Left ventricle myocardium inferior (tissue), 1 donor: Measurements from ENCODE around the gene GLIPR1L2. TPM values are rescaled to one million over a fixed set of nuclear protein-coding genes. Genes with fewer than 3 reads are reported as not detected.
"Not testable (repeated sequence)": the region's sequence is repeated elsewhere in the genome, so short reads cannot be mapped to it uniquely, and the experiment has no call there.

Source experiments
- DNase-seq: peaks from one replicate; pipeline ENCODE4 v3.0.0-alpha.2; 2020
- H3K27ac ChIP-seq: fragments of 200-600 bp; replicated peaks from 2 replicates; pipeline ENCODE4 v1.8.0; 2021
- H3K27me3 ChIP-seq: fragments of 200-600 bp; 2 replicates; pipeline ENCODE4 v1.8.0; 2021; ENCODE audit warnings: low read depth
- H3K36me3 ChIP-seq: fragments of 200-600 bp; 2 replicates; pipeline ENCODE4 v1.8.0; 2021
- H3K4me1 ChIP-seq: fragments of 200-600 bp; 2 replicates; pipeline ENCODE4 v1.8.0; 2021
- H3K4me3 ChIP-seq: fragments of 200-600 bp; 2 replicates; pipeline ENCODE4 v1.8.0; 2021; ENCODE audit warnings: mild to moderate bottlenecking, moderate library complexity
- H3K9me3 ChIP-seq: fragments of 200-600 bp; replicated peaks from 2 replicates; pipeline ENCODE4 v1.8.0; 2021
- intact Hi-C: fragments of 100-400 bp; cut with micrococcal nuclease; formaldehyde crosslinking; loops from one replicate; pipeline ENCODE4 v1.11.0; 2022
- total RNA-seq: library from RNA; stranded (reverse); fragmentation: NEBNext Ultra II Directional; extraction: Animal tissue kit (Norgen Biotek cat#: 25700); gene quantifications from one replicate; pipeline ENCODE4 v1.2.1, GENCODE V29; 2021
- TF ChIP-seq, protein P1 (sequence below): fragments of 200-600 bp; IDR thresholded peaks from 2 replicates; pipeline ENCODE4 v1.8.0; 2021; ENCODE audit warnings: antibody characterized with exemption, mild to moderate bottlenecking, borderline replicate concordance
- donor health status: DM: no; HTN: yes; CAD: no; lungs with severe emphysema.

Gene GLIPR1L2
- total RNA-seq, 1 donor from 2014 or later = 1.5 TPM

DNA sequence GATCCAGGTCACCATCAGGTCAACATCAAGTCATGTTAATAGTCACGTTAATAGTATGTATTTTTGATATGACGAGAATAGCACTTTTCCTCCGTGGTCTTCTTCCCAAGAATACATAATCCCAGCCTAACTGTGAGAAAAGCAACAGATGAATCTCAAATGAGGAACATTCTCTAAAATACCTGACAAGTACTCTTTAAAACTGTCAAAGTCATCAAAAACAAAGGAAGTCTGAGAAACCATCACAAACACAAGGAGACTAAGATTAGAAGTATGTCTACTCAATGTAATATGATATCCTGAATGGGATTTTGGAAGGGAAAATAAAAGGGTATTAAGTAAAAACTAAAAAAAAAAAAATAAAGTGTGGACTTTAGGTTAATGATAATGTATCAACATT lies 52.8 kb downstream of the GLIPR1L2 start:
- Histone ChIP-seq H3K27me3 (no peaks in the 10 kb centered on the region), H3K4me3 (no peak overlapping the region), H3K36me3 (no peaks in the 10 kb centered on the region), H3K27ac (no peak overlapping the region), H3K4me1 (no peaks in the 10 kb centered on the region), H3K9me3 (peaks cover 9% of the 10 kb centered on the region)
- intact Hi-C loops = no loop called here
- no peak for DNase-seq
- TF ChIP-seq, protein P1, sequence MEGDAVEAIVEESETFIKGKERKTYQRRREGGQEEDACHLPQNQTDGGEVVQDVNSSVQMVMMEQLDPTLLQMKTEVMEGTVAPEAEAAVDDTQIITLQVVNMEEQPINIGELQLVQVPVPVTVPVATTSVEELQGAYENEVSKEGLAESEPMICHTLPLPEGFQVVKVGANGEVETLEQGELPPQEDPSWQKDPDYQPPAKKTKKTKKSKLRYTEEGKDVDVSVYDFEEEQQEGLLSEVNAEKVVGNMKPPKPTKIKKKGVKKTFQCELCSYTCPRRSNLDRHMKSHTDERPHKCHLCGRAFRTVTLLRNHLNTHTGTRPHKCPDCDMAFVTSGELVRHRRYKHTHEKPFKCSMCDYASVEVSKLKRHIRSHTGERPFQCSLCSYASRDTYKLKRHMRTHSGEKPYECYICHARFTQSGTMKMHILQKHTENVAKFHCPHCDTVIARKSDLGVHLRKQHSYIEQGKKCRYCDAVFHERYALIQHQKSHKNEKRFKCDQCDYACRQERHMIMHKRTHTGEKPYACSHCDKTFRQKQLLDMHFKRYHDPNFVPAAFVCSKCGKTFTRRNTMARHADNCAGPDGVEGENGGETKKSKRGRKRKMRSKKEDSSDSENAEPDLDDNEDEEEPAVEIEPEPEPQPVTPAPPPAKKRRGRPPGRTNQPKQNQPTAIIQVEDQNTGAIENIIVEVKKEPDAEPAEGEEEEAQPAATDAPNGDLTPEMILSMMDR = no peak

DNA sequence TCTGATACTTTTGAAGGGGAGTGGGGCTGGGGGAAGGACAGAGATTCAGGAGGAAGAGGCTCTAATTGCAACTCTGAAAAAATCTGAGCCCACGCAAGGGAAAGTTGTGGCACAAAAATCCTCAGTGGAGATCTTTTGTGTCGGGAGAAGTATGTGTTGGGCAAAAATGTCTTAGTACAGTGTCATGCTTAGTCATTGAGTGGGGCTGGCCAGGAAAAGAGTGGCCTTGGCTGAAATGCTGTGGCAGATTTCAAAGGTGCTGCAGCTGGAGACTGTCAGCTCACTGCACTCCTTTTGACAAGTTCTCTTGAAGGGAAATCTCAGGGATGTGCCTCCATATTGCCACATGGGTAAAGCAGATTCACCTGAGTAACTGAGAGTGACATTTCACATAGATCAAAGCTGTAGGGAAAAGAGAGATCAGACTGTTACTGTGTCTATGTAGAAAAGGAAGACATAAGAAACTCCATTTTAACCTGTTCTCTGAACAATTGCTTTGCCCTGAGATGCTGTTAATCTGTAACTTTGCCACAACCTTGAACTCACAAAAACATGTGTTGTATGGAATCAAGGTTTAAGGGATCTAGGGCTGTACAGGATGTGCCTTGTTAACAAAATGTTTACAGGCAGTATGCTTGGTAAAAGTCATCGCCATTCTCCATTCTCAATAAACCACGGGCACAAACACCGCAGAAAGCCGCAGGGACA lies 53.7 kb downstream of the GLIPR1L2 start:
- no peaks in the 10 kb centered on the region for H3K27me3 ChIP-seq
- H3K9me3 ChIP-seq = peaks cover 9% of the 10 kb centered on the region
- TF ChIP-seq, protein P1 = no peak
- H3K27ac ChIP-seq = no peak overlapping the region
- H3K36me3 ChIP-seq = no peaks in the 10 kb centered on the region
- H3K4me1 ChIP-seq = no peaks in the 10 kb centered on the region
- intact Hi-C loops = no loop called here
- no peak for DNase-seq
- no peak overlapping the region for H3K4me3 ChIP-seq

DNA sequence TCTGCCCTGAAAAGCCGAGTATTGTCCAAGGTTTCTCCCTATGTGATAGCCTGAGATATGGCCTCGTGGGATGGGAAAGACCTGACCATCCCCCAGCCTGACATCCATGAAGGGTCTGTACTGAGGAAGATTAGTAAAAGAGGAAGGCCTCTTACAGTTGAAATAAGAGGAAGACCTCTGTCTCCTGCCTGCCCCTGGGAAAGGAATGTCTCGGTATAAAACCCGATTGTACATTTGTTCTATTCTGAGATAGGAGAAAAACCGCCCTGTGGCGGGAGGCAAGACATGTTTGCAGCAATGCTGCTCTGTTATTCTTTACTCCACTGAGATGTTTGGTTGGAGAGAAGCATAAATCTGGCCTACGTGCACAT lies 54.2 kb downstream of the GLIPR1L2 start:
- H3K27ac ChIP-seq, H3K4me1 ChIP-seq, H3K4me3 ChIP-seq, DNase-seq, H3K36me3 ChIP-seq, H3K9me3 ChIP-seq, H3K27me3 ChIP-seq, intact Hi-C loops: not testable (repeated sequence)

DNA sequence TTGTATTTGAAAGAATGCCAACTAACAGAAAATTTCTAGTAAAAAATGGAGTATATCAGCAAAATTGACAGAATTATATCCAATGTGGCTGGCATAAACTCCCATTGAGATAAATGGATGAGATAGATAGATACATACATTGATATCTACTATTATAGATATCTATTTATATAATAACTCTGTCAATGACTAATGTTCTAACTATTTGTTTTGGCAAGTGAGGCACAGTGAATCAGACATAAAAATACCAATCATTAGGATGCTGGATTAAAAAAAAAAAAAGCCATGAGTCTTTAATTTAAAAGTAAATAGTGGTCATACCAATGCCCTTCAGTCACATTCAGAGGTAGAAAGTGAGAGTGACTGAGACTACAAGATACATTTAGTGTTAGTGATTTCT lies 56.0 kb downstream of the GLIPR1L2 start:
- TF ChIP-seq, protein P1 = no peak
- Histone ChIP-seq H3K27ac (no peak overlapping the region), H3K9me3 (peaks cover 1% of the 10 kb centered on the region), H3K4me3 (no peak overlapping the region), H3K27me3 (no peaks in the 10 kb centered on the region), H3K4me1 (no peaks in the 10 kb centered on the region), H3K36me3 (no peaks in the 10 kb centered on the region)
- intact Hi-C loops = no loop called here
- no peak for DNase-seq

DNA sequence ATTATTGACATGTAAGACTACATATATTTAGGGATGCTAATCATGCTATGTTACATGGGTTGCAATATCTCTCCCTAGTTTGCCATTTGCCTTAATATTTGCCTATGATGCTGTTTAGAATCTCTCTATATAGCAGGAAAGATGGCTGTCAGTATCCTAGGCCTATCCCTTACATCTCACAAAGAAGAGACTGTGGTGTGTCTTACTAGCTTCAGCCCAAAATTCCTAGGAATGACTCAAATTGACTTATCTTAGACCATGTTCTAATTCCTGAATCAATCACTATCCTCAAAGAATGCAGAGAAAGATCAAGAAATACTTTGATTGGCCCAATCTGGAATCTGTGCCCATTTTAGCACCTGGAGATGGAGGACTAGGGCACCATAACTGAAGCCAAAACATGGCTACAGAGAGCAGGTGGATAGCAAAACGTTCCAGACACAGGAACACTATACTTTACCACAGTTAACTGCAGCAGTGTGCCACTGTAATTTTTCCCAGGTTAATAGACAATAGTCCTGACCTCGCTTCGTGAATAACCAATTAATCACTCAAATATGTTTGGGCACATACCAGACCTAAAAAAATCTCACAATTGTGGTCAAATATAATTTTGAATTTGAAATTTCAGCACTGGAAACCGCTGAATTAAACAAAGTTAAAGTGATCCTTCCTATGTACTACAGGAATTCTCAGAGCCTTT lies 57.0 kb downstream of the GLIPR1L2 start:
- H3K4me1 ChIP-seq = no peaks in the 10 kb centered on the region
- H3K4me3 ChIP-seq = no peak overlapping the region
- DNase-seq = no peak
- no peaks in the 10 kb centered on the region for H3K9me3 ChIP-seq
- intact Hi-C loops = no loop called here
- H3K27me3 ChIP-seq = no peaks in the 10 kb centered on the region
- no peak overlapping the region for H3K27ac ChIP-seq
- H3K36me3 ChIP-seq = no peaks in the 10 kb centered on the region
- TF ChIP-seq, protein P1 = no peak

DNA sequence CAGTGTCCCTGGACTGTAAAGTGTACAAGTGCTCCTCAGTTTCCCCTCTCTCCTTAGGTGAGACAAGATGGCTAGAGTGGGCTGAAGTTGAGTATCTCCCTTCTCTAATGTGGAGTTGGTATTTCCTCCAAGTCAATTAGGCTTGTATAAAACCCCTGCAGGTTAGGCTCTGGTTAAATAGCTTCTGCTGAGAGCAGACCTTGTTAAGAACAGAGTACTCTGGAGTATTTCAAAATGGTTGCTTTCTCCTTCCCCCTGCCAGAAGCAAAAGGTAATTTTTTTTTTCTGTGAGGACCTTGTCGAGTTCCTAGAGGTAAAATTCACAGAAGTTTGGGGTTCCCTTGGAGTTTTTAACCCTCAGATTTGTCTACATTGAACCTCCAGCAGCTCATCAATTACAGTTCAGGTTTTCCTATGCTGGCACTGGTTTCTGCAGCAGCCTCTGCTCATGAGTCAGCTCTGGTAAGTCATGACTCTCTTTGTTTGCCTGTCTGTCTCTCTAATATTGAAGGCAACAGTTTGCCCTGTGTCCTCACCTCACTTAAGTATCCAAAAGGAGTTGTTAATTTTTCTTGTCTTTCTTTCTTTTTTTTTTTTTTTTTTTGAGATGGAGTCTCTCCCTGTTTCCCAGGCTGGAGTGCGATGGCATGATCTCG lies 61.9 kb downstream of the GLIPR1L2 start:
- H3K27me3 ChIP-seq = no peaks in the 10 kb centered on the region
- H3K27ac ChIP-seq = no peak overlapping the region
- no peaks in the 10 kb centered on the region for H3K36me3 ChIP-seq
- H3K4me3 ChIP-seq = no peak overlapping the region
- no peak for DNase-seq
- TF ChIP-seq, protein P1 = no peak
- H3K9me3 ChIP-seq = peaks cover 12% of the 10 kb centered on the region
- H3K4me1 ChIP-seq = no peaks in the 10 kb centered on the region
- intact Hi-C loops = no loop called here
